GM13977 (cell line): ENCODE results near the gene CTBP2.
"Not testable (repeated sequence)": the region's sequence is repeated elsewhere in the genome, so short reads cannot be mapped to it uniquely, and the experiment has no call there.

Experiments
- DNase-seq: peaks from one replicate; pipeline ENCODE4 v3.0.0; 2012; ENCODE audit warnings: low spot score
- CTCF ChIP-seq: IDR thresholded peaks from 2 replicates; pipeline ENCODE4 v1.5.1; 2012; ENCODE audit warnings: mild to moderate bottlenecking, control low read depth; ENCODE audit not compliant: insufficient read depth; ENCODE audit errors: extremely low read depth, missing control alignments
- in situ Hi-C: fragments of 300-500 bp; cut with MboI; formaldehyde crosslinking; loops from one replicate; pipeline ENCODE4 v1.12.0; 2022; ENCODE audit warnings: low sequenced_read_pairs, low pct_unique_long_range_greater_than_20kb, mixed read lengths, inconsistent platforms; ENCODE audit not compliant: unreplicated experiment

The CTBP2 gene

GRCh38 chr10:125154529-125154928 lies 5.8 kb downstream of the CTBP2 start:
- in situ Hi-C loops = no loop called here
- TF ChIP-seq CTCF = no peak
- DNase-seq = no peak

- no peak for TF ChIP-seq CTCF
- in situ Hi-C loops = no loop called here
- DNase-seq = no peak
These were observed 6.5 kb downstream of the CTBP2 start for GRCh38 chr10:125153703-125154490.

- in situ Hi-C loops = no loop called here
- TF ChIP-seq CTCF = no peak
- no peak for DNase-seq
These were observed 7.7 kb downstream of the CTBP2 start for GRCh38 chr10:125152450-125153368.

GRCh38 chr10:125151553-125152449 lies 8.6 kb downstream of the CTBP2 start:
- in situ Hi-C loops = no loop called here
- no peak for TF ChIP-seq CTCF
- no peak for DNase-seq

GRCh38 chr10:125151170-125151552 lies 9.2 kb downstream of the CTBP2 start:
- no peak for DNase-seq
- in situ Hi-C loops = no loop called here
- no peak for TF ChIP-seq CTCF

GRCh38 chr10:125150376-125151083 lies 9.8 kb downstream of the CTBP2 start:
- in situ Hi-C loops, DNase-seq: not testable (repeated sequence)
